GM21737 (cell line): ENCODE measurements around the gene PAEP.
"Not testable (repeated sequence)": the region's sequence is repeated elsewhere in the genome, so short reads cannot be mapped to it uniquely, and the experiment has no call there.

Source experiments
- ATAC-seq: cut with Tn5 transposase; IDR thresholded peaks from one replicate; pipeline ENCODE4 v1.9.1; 2021; ENCODE audit warnings: mild to moderate bottlenecking, moderate library complexity; ENCODE audit not compliant: unreplicated experiment

PAEP gene

DNA sequence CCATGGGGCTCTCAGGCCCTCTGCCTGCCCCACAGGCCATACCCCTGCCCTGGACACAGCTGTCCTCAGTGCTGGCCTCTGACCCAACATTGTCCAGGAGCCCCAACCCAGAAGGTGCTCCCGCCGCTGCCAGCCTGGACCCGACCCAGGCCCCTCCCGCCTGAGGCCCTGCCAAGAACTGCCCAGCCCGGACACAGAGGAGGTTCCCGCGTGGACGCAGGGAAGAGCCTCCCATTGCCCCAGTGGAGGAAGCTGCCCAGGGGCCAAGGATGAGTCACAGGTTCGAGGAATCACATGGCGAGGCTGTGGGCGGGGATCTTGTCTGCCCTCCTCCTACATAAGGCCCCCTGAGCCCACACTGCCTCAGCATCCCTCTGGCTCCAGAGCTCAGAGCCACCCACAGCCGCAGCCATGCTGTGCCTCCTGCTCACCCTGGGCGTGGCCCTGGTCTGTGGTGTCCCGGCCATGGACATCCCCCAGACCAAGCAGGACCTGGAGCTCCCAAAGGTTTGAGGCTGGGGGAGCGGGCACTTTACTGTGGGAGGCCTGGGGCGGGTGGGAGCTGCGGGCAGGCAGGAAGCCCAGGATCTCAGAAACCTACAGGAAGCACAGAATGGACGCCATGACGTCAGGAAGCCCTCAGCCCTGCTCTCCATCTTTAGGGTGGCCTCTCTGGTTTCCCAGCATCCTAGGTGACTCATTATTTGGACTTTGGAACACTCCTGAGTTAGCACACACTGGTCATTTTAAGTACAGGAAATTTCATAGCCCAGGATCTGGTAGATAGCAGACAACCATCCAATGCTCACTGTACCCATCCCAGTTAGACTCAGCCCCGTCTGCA is at the start of gene PAEP:
PAEP (plus strand) TSS at position 366 of the 844 bp plus-strand sequence.
- ATAC-seq: no peak

DNA sequence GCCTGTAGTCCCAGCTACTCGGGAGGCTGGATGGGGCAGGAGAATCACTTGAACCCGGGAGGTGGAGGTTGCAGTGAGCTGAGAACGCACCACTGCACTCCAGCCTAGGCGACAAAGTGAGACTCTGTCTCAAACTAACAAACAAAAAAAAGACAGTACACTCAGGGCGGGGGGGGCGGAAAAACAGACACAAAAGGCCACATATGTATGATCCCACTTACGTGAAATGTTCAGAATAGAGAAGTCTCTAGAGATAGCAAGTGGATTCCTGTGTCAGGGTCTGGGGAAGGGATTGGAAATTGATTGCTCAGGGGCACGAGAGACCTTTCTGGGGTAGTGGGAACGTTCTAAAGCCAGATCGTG is 49.3 kb upstream of the PAEP start:
- ATAC-seq: no peak

DNA sequence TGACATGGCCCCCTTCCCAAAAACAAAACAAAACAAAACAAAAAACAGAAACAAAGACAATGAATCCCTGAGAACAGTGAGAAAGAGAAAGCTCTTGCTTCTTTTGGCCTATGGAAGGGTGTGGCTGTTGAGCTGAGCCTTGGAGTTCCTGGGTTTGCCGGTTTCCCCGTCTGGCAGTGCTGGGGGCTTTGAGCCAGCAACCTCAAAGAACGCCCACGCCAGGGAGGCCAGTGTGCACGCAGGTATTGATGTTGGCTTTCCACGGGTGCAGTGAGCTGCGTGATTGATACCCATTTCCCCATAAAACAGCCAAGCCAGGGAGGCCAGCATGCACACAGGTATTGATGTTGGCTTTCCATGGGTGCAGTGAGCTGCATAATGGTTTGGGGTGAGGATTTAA is 48.7 kb upstream of the PAEP start:
- no peak for ATAC-seq

DNA sequence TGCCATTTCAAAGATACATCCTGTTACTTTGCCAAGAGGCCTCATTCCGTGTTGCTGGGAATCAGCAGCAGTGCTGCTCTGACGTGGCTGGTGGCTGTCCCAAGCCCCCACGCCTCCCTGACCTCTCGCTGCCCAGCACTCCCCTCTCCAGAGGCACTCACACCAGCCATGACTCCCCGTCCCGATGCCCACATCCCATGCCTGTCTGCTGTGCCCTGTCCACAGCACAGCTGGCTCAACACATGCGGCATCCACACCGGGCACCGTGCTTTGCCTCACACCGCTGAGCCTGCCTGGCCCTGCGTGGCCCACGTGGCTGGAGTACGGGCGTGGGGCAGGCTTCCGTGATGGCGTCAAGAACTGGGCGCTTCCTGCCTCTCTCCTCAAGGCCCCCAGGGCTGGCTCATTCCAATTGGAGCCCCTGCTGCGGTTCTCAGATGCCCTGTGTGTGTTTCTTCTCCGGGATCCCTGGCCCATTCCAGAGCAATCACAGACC is 48.2 kb upstream of the PAEP start:
- no peak for ATAC-seq

DNA sequence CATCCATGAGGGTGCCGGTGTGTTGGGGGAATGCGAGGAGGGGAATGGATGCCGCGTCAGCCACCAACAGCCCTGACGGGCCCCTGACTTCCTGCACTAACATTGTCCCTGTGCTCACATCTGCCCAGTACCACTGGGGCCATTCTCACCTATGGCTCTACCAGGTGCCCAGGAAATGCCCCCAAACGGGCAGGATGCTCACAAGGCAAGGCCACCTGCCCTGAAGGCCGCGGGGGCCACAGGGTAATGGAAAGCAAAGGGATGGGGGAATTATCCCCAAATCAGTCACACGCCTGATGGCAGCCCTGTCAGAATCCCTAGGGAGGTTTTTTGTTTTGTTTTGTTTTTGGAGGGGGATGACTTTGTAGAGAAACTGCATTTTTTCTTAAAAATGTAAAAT is 47.6 kb upstream of the PAEP start:
- not testable (repeated sequence) for ATAC-seq

DNA sequence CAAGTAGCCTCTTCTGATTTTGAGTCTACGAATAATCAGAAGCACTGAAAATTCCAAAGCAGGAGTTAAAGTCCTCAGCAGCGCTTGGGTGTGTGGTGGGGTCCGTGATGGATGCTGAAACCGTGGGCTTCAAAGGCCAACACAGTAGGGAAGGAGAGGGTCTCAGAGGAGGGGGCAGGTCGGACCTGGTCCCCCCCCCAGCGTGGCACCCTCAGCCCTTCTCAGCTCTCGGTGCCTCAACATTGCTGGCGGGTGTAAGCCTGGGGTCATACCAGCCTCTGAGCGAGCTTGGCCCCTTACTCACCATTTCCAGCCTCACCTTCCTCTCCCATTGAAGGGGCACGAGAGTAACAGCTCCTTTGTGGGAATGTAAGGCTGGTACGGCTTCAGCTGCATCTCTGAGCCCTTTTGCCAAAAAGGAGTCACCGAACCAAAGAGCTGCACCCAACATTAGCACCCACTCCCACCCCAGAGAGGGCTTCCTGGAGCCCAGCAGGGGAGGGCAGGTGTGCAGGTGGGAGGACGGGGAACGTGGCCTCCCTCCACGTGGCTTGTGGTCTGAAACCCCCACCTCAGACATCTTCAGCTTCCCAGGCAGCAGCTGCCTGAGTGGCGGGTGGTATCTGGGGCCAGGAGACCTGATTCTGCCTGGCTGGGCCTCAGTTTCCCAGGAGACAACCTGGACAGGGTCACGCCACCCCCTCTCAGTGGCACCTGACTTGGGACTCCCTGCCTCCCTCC is 47.0 kb upstream of the PAEP start:
- ATAC-seq: no peak

DNA sequence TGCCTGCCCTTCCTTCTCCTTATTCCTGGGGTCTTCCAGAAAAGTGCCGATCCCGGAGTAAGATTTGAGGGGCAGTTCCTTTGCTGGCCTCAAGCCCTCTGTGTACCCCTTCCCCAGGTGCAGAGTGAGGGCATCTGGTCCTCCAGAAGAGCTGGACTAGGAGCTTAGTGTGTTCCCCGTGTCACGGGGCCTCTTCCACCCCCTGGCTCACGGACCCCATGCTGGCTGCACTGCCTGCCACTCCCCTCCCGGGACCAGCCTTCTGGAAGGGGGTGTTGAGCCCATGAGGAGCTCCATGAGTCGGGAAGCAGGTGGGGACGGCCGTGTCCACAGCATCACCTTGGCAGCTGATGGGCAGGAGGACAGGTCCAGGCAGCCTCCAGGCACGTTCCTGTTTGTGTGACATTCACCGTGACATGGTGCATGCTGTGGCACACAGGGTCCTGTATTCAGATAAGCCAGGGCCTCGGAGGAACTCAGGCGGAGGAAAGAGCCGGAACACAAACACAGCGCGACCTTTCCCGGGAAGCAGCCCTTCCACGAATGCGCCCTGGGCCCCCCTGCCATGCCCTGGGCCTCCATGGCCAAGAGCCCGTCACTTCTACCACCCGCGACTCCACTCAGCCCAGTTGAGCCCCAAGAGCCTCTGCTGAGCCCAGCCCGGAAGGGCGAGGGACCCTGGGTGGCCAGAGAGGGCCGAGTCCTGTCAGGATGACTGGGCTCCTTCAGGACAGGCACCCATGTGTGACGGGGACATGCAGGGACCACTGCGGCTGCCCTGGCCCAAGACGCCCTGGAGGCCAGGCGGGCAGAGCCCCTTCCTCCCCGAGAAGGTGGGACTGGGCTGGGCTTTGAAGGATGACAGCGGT is 46.2 kb upstream of the PAEP start:
- ATAC-seq: no peak

DNA sequence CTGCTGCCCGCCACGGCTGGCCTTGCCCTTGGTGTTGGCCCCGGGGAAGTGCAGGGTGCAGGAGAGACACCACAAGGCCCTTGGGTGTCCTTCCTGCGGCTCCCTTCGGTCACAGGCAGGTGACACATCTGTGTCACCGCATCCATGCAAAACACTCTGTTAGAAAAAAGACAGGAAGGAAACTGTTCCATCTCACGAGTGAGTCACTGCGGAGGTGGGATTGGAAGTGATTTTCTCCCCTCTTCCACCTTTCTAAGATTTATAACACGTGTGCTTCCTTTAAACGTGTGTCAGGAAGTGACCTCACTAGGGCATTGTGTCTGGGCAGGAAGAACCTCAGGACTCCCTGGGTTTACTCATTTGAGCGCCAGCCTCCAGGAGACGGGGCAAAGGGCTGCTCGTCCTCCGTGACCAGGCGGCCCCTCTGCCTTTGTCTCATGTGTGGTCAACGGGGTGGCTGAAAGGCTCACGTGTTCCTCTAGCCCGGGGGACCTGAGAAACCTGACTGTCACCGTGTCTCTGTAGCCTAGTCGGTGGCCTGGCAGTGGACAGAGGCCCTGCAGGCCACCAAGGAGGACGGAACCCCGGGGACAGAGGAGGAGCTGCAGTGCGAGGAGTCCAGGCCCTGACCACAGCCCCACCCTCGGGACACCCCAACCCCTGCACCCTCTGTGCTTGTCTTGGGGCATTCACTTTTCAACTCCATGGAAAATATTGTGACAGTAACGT is 45.3 kb upstream of the PAEP start:
- no peak for ATAC-seq

DNA sequence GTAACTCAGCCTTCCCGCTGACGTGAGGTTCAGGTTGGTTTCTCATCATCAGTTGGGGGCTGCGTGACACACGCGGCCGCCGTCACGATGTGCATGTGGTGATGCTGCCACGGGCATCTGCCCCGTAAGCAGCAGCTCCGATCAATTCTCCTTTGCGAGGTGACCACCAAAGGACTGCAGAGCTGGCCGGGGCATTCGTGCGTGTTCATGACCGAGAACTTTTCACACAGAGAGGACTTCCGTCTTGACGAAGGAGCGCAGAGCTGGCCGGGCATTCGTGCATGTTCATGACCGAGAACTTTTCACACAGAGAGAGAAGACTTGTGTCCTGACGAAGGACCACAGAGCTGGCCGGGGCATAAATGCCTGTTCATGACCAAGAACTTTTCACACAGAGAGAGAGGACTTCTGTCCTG is 44.1 kb upstream of the PAEP start:
- ATAC-seq: no peak

DNA sequence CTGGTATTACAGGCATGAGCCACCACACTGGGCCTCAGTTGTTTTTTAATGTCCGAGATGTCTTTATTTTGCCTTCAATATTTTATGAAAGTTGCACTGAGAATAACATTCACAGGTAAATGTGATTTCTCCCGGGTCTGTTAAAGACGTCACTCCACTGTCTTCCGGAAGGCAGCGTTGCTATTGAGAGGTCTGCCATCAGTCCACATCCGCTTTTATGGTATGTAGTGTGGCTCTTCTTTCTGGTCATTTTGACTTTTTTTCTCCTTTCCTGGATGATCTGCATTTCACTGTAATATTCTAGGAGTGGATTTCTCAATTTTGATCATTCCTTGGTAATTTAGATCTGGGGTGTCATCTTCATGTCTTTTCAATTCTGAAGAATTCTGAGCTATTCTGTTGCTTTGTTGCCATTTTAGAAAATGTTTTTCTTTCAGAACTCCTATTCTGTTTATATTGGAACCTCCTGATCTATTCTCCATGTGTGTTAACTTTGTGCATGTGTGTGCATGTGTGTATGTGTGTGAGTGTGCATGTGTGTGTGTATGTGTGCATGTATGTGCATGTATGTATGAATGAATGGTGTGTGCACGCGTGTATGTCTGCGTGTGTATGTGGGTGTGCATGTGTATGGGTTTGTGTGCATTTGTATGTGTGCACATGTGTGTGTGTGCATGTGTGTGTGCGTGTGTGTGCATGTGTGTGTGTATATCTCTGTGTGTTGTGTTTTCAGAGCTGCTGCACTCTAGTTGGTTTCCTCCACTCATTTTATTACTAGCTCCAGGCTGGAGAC is 42.2 kb upstream of the PAEP start:
- ATAC-seq: no peak

DNA sequence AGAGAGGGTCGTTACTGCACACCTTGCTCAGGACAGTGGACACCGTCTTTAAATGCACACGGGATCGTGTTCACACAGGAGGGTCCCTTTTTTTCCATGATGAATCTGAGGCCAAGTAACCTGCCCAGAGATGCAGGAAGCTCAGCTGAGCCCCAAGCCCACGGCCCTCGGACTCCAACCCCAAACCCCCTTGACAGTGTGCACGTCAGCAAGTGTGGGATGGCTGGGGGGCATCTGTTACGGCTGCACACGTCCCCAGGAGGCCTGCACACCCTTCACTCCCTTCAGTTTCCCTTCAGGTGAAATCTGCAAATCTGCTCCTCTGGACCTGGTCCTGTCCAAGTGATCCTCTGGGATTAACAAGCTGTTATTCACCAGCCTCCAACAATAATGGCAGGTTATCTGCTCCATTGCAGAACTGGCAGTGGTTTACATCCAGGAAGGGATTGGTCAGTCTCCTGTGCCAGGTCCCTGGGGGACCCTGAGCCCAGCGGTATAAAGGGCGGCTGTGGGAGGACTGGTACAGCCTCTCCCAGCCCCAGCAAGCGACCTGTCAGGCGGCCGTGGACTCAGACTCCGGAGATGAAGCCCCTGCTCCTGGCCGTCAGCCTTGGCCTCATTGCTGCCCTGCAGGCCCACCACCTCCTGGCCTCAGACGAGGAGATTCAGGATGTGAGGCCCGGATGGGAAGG is 40.5 kb upstream of the PAEP start, which contains the start of gene LCN1:
LCN1 (plus strand) TSS at position 525 of the 692 bp plus-strand sequence; CDS start at position 583, 58 bp downstream.
- ATAC-seq: no peak

DNA sequence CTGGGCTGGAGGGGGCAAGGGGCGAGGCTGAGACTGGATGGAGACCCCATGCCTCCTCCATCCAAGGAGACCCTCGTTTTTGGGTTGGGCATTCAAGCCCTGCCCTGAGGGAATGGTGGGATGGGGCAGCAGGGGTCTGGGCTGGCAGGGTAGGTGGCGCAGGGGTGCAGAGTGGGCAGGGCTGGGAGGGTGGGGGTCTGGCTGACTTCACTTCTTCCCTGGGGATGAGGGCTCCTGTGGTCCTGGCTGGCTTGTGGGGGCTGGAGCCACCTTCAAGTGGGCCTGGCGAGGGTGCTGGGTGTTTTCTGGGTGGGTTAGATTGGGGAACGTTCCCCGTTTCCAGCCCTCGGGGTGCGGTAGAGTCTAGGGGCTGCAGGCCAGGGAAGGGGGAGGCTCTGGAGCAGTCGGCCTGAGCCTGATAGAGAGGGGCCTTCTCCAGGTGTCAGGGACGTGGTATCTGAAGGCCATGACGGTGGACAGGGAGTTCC is 39.9 kb upstream of the PAEP start:
- ATAC-seq: no peak

DNA sequence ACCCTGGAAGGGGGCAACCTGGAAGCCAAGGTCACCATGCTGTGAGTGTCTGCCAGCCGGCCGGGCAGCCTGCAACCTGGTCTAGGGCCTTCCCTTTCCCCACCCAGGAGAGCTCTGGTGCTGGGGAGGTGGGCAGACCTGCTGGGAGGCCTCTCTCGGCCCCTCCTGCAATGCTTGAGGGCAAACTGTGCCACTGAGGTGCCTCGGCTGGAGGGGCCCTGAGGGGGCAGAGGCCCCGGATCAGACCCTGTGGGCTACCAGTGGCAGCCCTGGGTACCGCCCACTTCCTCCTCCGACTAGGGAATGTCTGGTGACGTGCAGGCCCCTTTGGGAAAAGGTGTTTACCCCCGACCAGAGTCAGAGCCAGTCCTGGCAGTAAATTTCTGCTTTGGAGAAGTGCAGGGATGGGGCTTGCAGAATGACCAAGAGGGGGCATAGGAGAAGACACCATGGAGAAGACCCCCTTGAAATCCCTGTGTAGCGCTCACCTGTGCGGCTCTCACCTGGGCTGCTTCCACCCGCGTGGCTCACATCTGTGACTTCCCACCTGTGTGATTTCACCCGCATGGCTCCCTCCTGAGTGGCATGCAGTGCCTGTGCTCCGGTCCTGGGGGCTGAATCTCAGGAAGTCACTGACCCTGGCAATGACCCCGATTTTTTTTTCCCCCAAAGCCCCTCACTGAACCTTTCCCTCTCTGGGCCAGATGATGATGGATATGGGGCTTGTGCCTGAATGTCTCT is 39.2 kb upstream of the PAEP start:
- no peak for ATAC-seq

DNA sequence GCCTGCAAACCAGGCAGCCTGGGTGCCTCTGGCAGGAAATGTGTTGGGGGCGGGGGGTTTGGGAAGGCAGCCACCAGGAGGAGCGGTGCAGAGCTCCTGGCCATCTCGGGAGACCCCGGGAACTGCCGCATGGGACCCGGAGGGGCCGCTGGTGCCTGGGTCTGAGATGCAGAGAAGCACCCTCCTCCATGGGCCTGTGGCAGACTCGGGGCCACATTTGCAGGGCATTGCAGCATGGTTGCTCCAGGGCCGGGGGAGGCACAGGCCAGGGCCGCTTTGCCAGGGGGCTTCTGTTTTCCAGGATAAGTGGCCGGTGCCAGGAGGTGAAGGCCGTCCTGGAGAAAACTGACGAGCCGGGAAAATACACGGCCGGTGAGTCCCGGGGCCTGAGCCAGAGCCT is 38.6 kb upstream of the PAEP start:
- ATAC-seq: no peak

DNA sequence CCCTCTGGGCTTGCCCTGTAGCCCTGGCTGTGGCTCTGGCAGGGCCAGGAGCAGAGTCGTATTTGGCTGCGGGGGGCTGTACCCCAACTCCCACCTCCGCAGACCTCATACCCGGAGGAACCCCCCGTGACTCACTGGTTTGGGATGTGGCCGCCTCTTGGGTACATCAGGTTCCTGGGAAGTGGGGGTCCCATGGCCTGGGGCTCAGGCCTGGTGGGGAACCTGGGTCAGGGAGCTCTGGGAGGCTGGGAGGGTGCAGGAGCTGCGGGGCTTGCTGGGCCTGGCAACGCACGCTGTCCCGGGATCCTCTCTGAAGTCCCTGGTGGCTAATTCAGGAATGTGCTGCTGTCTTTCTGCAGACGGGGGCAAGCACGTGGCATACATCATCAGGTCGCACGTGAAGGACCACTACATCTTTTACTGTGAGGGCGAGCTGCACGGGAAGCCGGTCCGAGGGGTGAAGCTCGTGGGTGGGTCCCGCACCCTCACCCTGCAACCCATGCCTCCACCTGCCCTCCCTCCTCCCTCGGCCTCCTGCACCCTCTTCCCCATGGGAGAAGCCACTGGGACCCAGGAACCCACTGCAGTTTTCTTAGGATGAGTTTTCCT is 37.9 kb upstream of the PAEP start:
- no peak for ATAC-seq

DNA sequence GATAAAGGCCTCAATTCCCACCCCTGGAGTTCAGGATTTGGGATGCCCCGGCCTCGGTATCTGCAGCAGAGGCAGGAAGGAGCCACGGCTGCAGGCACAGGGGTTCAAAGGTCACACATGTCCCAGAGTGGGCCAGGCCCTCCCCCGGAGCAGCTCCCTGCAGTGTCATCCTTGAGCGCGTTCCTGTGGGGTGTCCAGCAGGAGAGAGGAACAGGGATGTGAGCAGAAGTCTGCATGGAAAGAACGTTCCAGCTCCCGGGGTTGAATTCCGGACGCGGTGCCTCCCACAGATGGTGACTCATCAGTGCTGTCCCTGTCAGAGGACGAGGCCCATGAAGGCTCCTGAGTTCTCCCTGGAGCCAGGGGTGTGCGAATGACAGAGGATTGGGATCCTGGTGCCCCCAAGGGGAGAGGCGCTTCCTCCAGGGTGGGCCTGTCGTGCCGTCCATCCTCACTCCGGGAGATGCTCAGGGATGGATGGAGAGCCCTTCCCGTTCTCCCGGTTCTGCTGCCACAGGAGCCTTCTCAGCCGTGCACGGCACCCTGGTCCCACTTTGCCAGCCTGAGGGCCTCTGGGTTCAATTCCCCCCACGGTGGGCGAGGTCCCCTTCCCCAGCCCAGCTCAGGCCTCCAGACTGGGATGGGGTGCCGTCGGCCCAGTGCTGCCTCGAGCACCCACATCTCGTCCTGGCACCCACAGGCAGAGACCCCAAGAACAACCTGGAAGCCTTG is 37.3 kb upstream of the PAEP start:
- ATAC-seq: no peak
